Activated CD4-positive, alpha-beta T cell treated with anti-CD3 and anti-CD28 coated beads, Interleukin-2, amount 10 ng/mL, durations not matched to agents 7 days and 5 days (primary cell): ENCODE results near the gene CEP295NL. TPM values are rescaled to one million over a fixed set of nuclear protein-coding genes. Genes with fewer than 3 reads are reported as not detected.
"Not testable (repeated sequence)": the region's sequence is repeated elsewhere in the genome, so short reads cannot be mapped to it uniquely, and the experiment has no call there.

ENCODE experiments used
- CTCF ChIA-PET: fragments of 350-600 bp; sonication (Branson Sonifier 250); formaldehyde crosslinking; loops from one replicate; lab custom pipeline; 2021; ENCODE audit warnings: antibody characterized with exemption; lab: Charles Lee
- POLR2A ChIA-PET: fragments of 350-600 bp; sonication (Branson Sonifier 250); formaldehyde crosslinking; loops from one replicate; lab custom pipeline; 2021; ENCODE audit warnings: antibody characterized with exemption; lab: Charles Lee
- DNase-seq: peaks from one replicate; pipeline ENCODE4 v3.0.0-alpha.2; 2020
- H3K27ac Mint-ChIP-seq: one replicate; pipeline ENCODE4 v1.8.0; 2021; ENCODE audit warnings: mild to moderate bottlenecking, moderate library complexity, mixed read lengths
- H3K27me3 Mint-ChIP-seq: one replicate; pipeline ENCODE4 v1.8.0; 2021; ENCODE audit warnings: mixed read lengths
- H3K36me3 Mint-ChIP-seq: one replicate; pipeline ENCODE4 v1.8.0; 2021; ENCODE audit warnings: low read depth, mixed read lengths
- H3K4me1 Mint-ChIP-seq: one replicate; pipeline ENCODE4 v1.8.0; 2021; ENCODE audit warnings: mixed read lengths
- H3K4me3 Mint-ChIP-seq: one replicate; pipeline ENCODE4 v1.8.0; 2021; ENCODE audit warnings: mild to moderate bottlenecking, moderate library complexity, mixed read lengths
- H3K9me3 Mint-ChIP-seq: one replicate; pipeline ENCODE4 v1.8.0; 2021; ENCODE audit warnings: mixed read lengths
- total RNA-seq, 2 experiments: library from RNA; stranded (reverse); gene quantifications; one replicate each; pipeline ENCODE4 v1.2.3, GENCODE V29; 2021

Gene CEP295NL
- total RNA-seq: under 1 TPM in 1 of 2 experiments, not detected in 1; 0.10 TPM

GRCh38 chr17:78903101-78903779 is at the start of gene CEP295NL:
Gene CEP295NL (minus strand): TSS chr17:78903201. CDS start chr17:78901828, 1,373 bp downstream.
- DNase-seq: no peak
- Mint-ChIP-seq H3K4me1 (peaks cover 10% of the 10 kb centered on the region), H3K27me3 (no peaks in the 10 kb centered on the region), H3K36me3 (no peaks in the 10 kb centered on the region), H3K27ac (no peak within 1 kb of the TSS), H3K4me3 (no peak within 1 kb of the TSS), H3K9me3 (no peaks in the 10 kb centered on the region)
- ChIA-PET CTCF (interaction anchor here (0.6 to 1.5 kb wide), 5 partner anchors 8 to 38 kb away, joined by 3 to 4 read pairs (median 4); no protein-coding TSS in a partner anchor), POLR2A (no interaction called here)

GRCh38 chr17:78952706-78953105 is 49.7 kb upstream of the CEP295NL start:
- ChIA-PET CTCF (interaction anchor here (1.2 kb wide), 1 partner anchor 19 kb away, joined by 3 read pairs; no protein-coding TSS in a partner anchor), POLR2A (no interaction called here)
- peaks cover 19% of the 10 kb centered on the region for H3K9me3 Mint-ChIP-seq
- no peak overlapping the region for H3K27ac Mint-ChIP-seq
- H3K36me3 Mint-ChIP-seq: peaks cover 2% of the 10 kb centered on the region
- H3K4me3 Mint-ChIP-seq: no peak overlapping the region
- H3K27me3 Mint-ChIP-seq: peaks cover 2% of the 10 kb centered on the region
- no peak for DNase-seq
- H3K4me1 Mint-ChIP-seq: no peaks in the 10 kb centered on the region

- Mint-ChIP-seq H3K4me3 (no peak overlapping the region), H3K27ac (no peak overlapping the region), H3K9me3 (peaks cover 19% of the 10 kb centered on the region), H3K4me1 (no peaks in the 10 kb centered on the region), H3K36me3 (peaks cover 2% of the 10 kb centered on the region), H3K27me3 (peaks cover 2% of the 10 kb centered on the region)
- no peak for DNase-seq
- ChIA-PET CTCF (interaction anchor here (1.2 kb wide), 1 partner anchor 20 kb away, joined by 3 read pairs; no protein-coding TSS in a partner anchor), POLR2A (no interaction called here)
These were observed 49.1 kb upstream of the CEP295NL start for GRCh38 chr17:78951967-78952551.

GRCh38 chr17:78950870-78951269 is 47.9 kb upstream of the CEP295NL start:
- Mint-ChIP-seq H3K27ac (peak overlapping the region; percentile 50), H3K36me3 (peaks cover 2% of the 10 kb centered on the region), H3K4me1 (no peaks in the 10 kb centered on the region), H3K4me3 (no peak overlapping the region), H3K27me3 (peaks cover 4% of the 10 kb centered on the region), H3K9me3 (peaks cover 19% of the 10 kb centered on the region)
- ChIA-PET POLR2A (no interaction called here), CTCF (no interaction called here)
- DNase-seq: no peak

- POLR2A ChIA-PET: no interaction called here
- Mint-ChIP-seq H3K27ac (no peak overlapping the region), H3K36me3 (peaks cover 2% of the 10 kb centered on the region), H3K4me3 (no peak overlapping the region), H3K27me3 (peaks cover 4% of the 10 kb centered on the region), H3K9me3 (peaks cover 19% of the 10 kb centered on the region), H3K4me1 (no peaks in the 10 kb centered on the region)
- DNase-seq: no peak
- CTCF ChIA-PET: interaction anchor here (0.6 to 0.8 kb wide), 3 partner anchors 8 to 43 kb away, joined by 3 read pairs; no protein-coding TSS in a partner anchor
These were observed 44.5 kb upstream of the CEP295NL start for GRCh38 chr17:78947235-78948149.

- no peak overlapping the region for H3K27ac Mint-ChIP-seq
- peaks cover 2% of the 10 kb centered on the region for H3K36me3 Mint-ChIP-seq
- DNase-seq: no peak
- ChIA-PET POLR2A (no interaction called here), CTCF (interaction anchor here (0.6 to 0.8 kb wide), 3 partner anchors 8 to 42 kb away, joined by 3 read pairs; no protein-coding TSS in a partner anchor)
- H3K4me3 Mint-ChIP-seq: no peak overlapping the region
- H3K27me3 Mint-ChIP-seq: peaks cover 4% of the 10 kb centered on the region
- H3K4me1 Mint-ChIP-seq: no peaks in the 10 kb centered on the region
- peaks cover 19% of the 10 kb centered on the region for H3K9me3 Mint-ChIP-seq
These were observed 43.6 kb upstream of the CEP295NL start for GRCh38 chr17:78946631-78947030.

- Mint-ChIP-seq H3K36me3 (peaks cover 2% of the 10 kb centered on the region), H3K4me3 (no peak overlapping the region), H3K27me3 (peaks cover 4% of the 10 kb centered on the region), H3K27ac (no peak overlapping the region), H3K9me3 (peaks cover 14% of the 10 kb centered on the region), H3K4me1 (no peaks in the 10 kb centered on the region)
- ChIA-PET CTCF (interaction anchor here (0.7 kb wide), 1 partner anchor 33 kb away, joined by 3 read pairs; no protein-coding TSS in a partner anchor), POLR2A (no interaction called here)
- no peak for DNase-seq
These were observed 43.1 kb upstream of the CEP295NL start for GRCh38 chr17:78946131-78946530.

- DNase-seq, H3K4me3 Mint-ChIP-seq, POLR2A ChIA-PET, H3K4me1 Mint-ChIP-seq, H3K27me3 Mint-ChIP-seq, H3K36me3 Mint-ChIP-seq, H3K9me3 Mint-ChIP-seq, H3K27ac Mint-ChIP-seq: not testable (repeated sequence)
- CTCF ChIA-PET: interaction anchor here (0.7 kb wide), 2 partner anchors 34 to 891 kb away, joined by 3 read pairs; no protein-coding TSS in a partner anchor
These were observed 42.5 kb upstream of the CEP295NL start for GRCh38 chr17:78945455-78945854.

- CTCF ChIA-PET: interaction anchor here (0.7 to 0.8 kb wide), 2 partner anchors 19 to 891 kb away, joined by 3 read pairs; no protein-coding TSS in a partner anchor
- POLR2A ChIA-PET: no interaction called here
These were observed 42.0 kb upstream of the CEP295NL start for GRCh38 chr17:78944956-78945355.

GRCh38 chr17:78944026-78944425 is 41.0 kb upstream of the CEP295NL start:
- no peak overlapping the region for H3K27ac Mint-ChIP-seq
- CTCF ChIA-PET: interaction anchor here (0.8 to 1.4 kb wide), 2 partner anchors 10 to 20 kb away, joined by 3 read pairs; no protein-coding TSS in a partner anchor

More at GRCh38 chr17:78944956-78945355, 42.0 kb upstream of the CEP295NL start:
- Mint-ChIP-seq H3K27ac (no peak overlapping the region), H3K36me3 (no peaks in the 10 kb centered on the region), H3K9me3 (peaks cover 2% of the 10 kb centered on the region), H3K4me1 (no peaks in the 10 kb centered on the region), H3K27me3 (peaks cover 4% of the 10 kb centered on the region), H3K4me3 (no peak overlapping the region)
- DNase-seq: no peak

GRCh38 chr17:78940708-78941107 is 37.7 kb upstream of the CEP295NL start:
- POLR2A ChIA-PET: interaction anchor here (0.6 kb wide), 1 partner anchor 63 kb away, joined by 3 read pairs; no protein-coding TSS in a partner anchor
- no peaks in the 10 kb centered on the region for H3K27me3 Mint-ChIP-seq

More at GRCh38 chr17:78944026-78944425, 41.0 kb upstream of the CEP295NL start:
- Mint-ChIP-seq H3K4me1 (no peaks in the 10 kb centered on the region), H3K9me3 (no peaks in the 10 kb centered on the region), H3K27me3 (peaks cover 2% of the 10 kb centered on the region), H3K36me3 (no peaks in the 10 kb centered on the region), H3K4me3 (no peak overlapping the region)
- DNase-seq: no peak
- POLR2A ChIA-PET: no interaction called here

GRCh38 chr17:78940258-78940657 is 37.3 kb upstream of the CEP295NL start:
- POLR2A ChIA-PET: interaction anchor here (0.6 kb wide), 1 partner anchor 63 kb away, joined by 3 read pairs; no protein-coding TSS in a partner anchor
- Mint-ChIP-seq H3K9me3 (no peaks in the 10 kb centered on the region), H3K4me3 (no peak overlapping the region), H3K4me1 (no peaks in the 10 kb centered on the region), H3K36me3 (no peaks in the 10 kb centered on the region), H3K27ac (no peak overlapping the region), H3K27me3 (no peaks in the 10 kb centered on the region)
- CTCF ChIA-PET: interaction anchor here (1.4 kb wide), 1 partner anchor 27 kb away, joined by 3 read pairs; no protein-coding TSS in a partner anchor
- DNase-seq: no peak

More at GRCh38 chr17:78940708-78941107, 37.7 kb upstream of the CEP295NL start:
- Mint-ChIP-seq H3K9me3 (no peaks in the 10 kb centered on the region), H3K4me3 (no peak overlapping the region), H3K36me3 (no peaks in the 10 kb centered on the region), H3K4me1 (no peaks in the 10 kb centered on the region), H3K27ac (no peak overlapping the region)
- DNase-seq: no peak
- CTCF ChIA-PET: interaction anchor here (1.4 kb wide), 1 partner anchor 27 kb away, joined by 3 read pairs; no protein-coding TSS in a partner anchor
